ENCODE data around the gene KRABD2.
"Not testable (repeated sequence)": the region's sequence is repeated elsewhere in the genome, so short reads cannot be mapped to it uniquely, and the experiment has no call there.

KRABD2 gene

DNA sequence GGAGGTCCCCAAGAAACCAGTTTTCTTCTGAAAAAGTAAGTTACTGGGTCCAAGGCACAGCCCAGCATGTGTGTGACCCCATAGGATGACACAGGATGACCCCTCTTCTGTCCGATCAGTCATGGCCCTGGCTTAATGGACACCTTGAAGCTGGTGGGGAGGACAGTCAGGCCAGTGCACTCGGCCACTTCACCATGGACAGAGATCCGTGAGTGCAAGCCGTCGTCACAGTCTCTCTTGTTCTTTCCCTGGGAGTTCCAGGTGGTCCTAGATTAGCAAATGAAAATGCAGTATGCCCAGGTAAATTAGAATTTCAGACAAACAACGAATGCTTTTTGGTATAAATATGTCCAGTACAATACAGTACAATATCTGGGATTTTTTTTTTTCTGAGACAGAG, 22.5 kb upstream of the KRABD2 start:
- H3K27ac Mint-ChIP-seq, result no peak overlapping the region

GRCh38 chr17:8397636-8398035, 21.1 kb upstream of the KRABD2 start, which contains the start of gene RNF222:
TSS of gene RNF222 (minus strand) at chr17:8397827. CDS start at chr17:8393461, 4,366 bp downstream.
- H3K4me1 ChIP-seq, result no peaks in the 10 kb centered on the region
- Mint-ChIP-seq H3K36me3 (no peaks in the 10 kb centered on the region), H3K4me3 (peak within 1 kb of the TSS; percentile 31), H3K9me3 (no peaks in the 10 kb centered on the region), H3K4me1 (no peaks in the 10 kb centered on the region), H3K27ac (no peak within 1 kb of the TSS), H3K27me3 (ENCODE audit: insufficient read depth, low read depth) (peaks cover 11% of the 10 kb centered on the region)
- H3K4me2 ChIP-seq, result no peak within 1 kb of the TSS
- DNase-seq (ENCODE audit: low spot score), result no peak
- no peak within 1 kb of the TSS for H3K4me3 ChIP-seq
- no peaks in the 10 kb centered on the region for H3K36me3 ChIP-seq
- no peaks in the 10 kb centered on the region for H3K9me3 ChIP-seq (ENCODE audit: low read depth)
- no peak within 1 kb of the TSS for H3K9ac ChIP-seq
- H3K27ac ChIP-seq, result no peak within 1 kb of the TSS
- no peaks in the 10 kb centered on the region for H4K20me1 ChIP-seq (ENCODE audit: low read depth)
- no peaks in the 10 kb centered on the region for H3F3A ChIP-seq (ENCODE audit: low read depth)
- TF ChIP-seq EZH2phosphoT487 (IDR thresholded peaks at IDR 0.05) (no peak), EZH2 (IDR thresholded peaks at IDR 0.05) (no peak)
- TF ChIP-seq, protein P1, sequence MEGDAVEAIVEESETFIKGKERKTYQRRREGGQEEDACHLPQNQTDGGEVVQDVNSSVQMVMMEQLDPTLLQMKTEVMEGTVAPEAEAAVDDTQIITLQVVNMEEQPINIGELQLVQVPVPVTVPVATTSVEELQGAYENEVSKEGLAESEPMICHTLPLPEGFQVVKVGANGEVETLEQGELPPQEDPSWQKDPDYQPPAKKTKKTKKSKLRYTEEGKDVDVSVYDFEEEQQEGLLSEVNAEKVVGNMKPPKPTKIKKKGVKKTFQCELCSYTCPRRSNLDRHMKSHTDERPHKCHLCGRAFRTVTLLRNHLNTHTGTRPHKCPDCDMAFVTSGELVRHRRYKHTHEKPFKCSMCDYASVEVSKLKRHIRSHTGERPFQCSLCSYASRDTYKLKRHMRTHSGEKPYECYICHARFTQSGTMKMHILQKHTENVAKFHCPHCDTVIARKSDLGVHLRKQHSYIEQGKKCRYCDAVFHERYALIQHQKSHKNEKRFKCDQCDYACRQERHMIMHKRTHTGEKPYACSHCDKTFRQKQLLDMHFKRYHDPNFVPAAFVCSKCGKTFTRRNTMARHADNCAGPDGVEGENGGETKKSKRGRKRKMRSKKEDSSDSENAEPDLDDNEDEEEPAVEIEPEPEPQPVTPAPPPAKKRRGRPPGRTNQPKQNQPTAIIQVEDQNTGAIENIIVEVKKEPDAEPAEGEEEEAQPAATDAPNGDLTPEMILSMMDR (IDR thresholded peaks at IDR 0.05), result no peak
- no peaks in the 10 kb centered on the region for H3K79me2 ChIP-seq (ENCODE audit: low read depth)
- H2AFZ ChIP-seq (replicated peaks), result no peak within 1 kb of the TSS
- H3K27me3 ChIP-seq, result peaks cover 19% of the 10 kb centered on the region

More for the DNA sequence above, 22.5 kb upstream of the KRABD2 start:
- no peaks in the 10 kb centered on the region for H3K9me3 Mint-ChIP-seq
- Histone ChIP-seq H3K79me2 (ENCODE audit: low read depth) (no peaks in the 10 kb centered on the region), H3K4me2 (no peak overlapping the region), H3K9me3 (ENCODE audit: low read depth) (no peaks in the 10 kb centered on the region), H4K20me1 (ENCODE audit: low read depth) (no peaks in the 10 kb centered on the region), H3K9ac (no peak overlapping the region), H3K27ac (no peak overlapping the region), H3K4me1 (no peaks in the 10 kb centered on the region), H3K4me3 (no peak overlapping the region), H3F3A (ENCODE audit: low read depth) (no peaks in the 10 kb centered on the region), H3K27me3 (peaks cover 19% of the 10 kb centered on the region), H2AFZ (replicated peaks) (no peak overlapping the region), H3K36me3 (no peaks in the 10 kb centered on the region)
- DNase-seq (ENCODE audit: low spot score), result no peak
- H3K27me3 Mint-ChIP-seq (ENCODE audit: insufficient read depth, low read depth), result peaks cover 9% of the 10 kb centered on the region
- H3K4me3 Mint-ChIP-seq, result no peak overlapping the region
- H3K4me1 Mint-ChIP-seq, result no peaks in the 10 kb centered on the region
- no peaks in the 10 kb centered on the region for H3K36me3 Mint-ChIP-seq
- TF ChIP-seq EZH2 (IDR thresholded peaks at IDR 0.05), result no peak

- H3F3A ChIP-seq (ENCODE audit: low read depth); H3K4me1 Mint-ChIP-seq; H3K9me3 Mint-ChIP-seq; H3K27ac ChIP-seq; H3K4me3 ChIP-seq; H3K36me3 ChIP-seq; H3K36me3 Mint-ChIP-seq; H3K27ac Mint-ChIP-seq; H2AFZ ChIP-seq (replicated peaks); H3K9ac ChIP-seq; H3K27me3 Mint-ChIP-seq (ENCODE audit: insufficient read depth, low read depth); H3K79me2 ChIP-seq (ENCODE audit: low read depth); H4K20me1 ChIP-seq (ENCODE audit: low read depth); H3K4me1 ChIP-seq; H3K9me3 ChIP-seq (ENCODE audit: low read depth); DNase-seq (ENCODE audit: low spot score); H3K4me2 ChIP-seq; H3K4me3 Mint-ChIP-seq: not testable (repeated sequence)
- peaks cover 19% of the 10 kb centered on the region for H3K27me3 ChIP-seq
Observed at GRCh38 chr17:8394497-8394896, 18.0 kb upstream of the KRABD2 start.

- Histone ChIP-seq H3K27ac (no peak overlapping the region), H2AFZ (replicated peaks) (no peak overlapping the region), H3F3A (ENCODE audit: low read depth) (no peaks in the 10 kb centered on the region), H3K36me3 (no peaks in the 10 kb centered on the region), H3K9me3 (ENCODE audit: low read depth) (no peaks in the 10 kb centered on the region), H3K4me2 (no peak overlapping the region), H3K4me1 (no peaks in the 10 kb centered on the region), H3K27me3 (peaks cover 19% of the 10 kb centered on the region), H4K20me1 (ENCODE audit: low read depth) (no peaks in the 10 kb centered on the region), H3K9ac (no peak overlapping the region), H3K4me3 (no peak overlapping the region), H3K79me2 (ENCODE audit: low read depth) (no peaks in the 10 kb centered on the region)
- Mint-ChIP-seq H3K4me3 (no peak overlapping the region), H3K9me3 (no peaks in the 10 kb centered on the region), H3K36me3 (no peaks in the 10 kb centered on the region), H3K27ac (no peak overlapping the region), H3K27me3 (ENCODE audit: insufficient read depth, low read depth) (peaks cover 10% of the 10 kb centered on the region), H3K4me1 (no peaks in the 10 kb centered on the region)
- TF ChIP-seq, protein P1 (IDR thresholded peaks at IDR 0.05), result no peak
- DNase-seq (ENCODE audit: low spot score), result no peak
Observed at GRCh38 chr17:8393470-8394231, 17.1 kb upstream of the KRABD2 start.

Data from neural progenitor cell (in vitro differentiated cells).